Islet of Langerhans (tissue), 1 donor: Measurements from ENCODE around the gene COPS8.

Experiments
- FAIRE-seq: peaks from one replicate; lab custom pipeline; 2011; peaks lifted over from hg19 to GRCh38; lab: Jason Lieb, UNC

The COPS8 gene

GRCh38 chr2:237101118-237101979 is 15.7 kb downstream of the COPS8 start:
- FAIRE-seq, result no peak

- no peak for FAIRE-seq
Observed at GRCh38 chr2:237102428-237102827, 16.7 kb downstream of the COPS8 start.

GRCh38 chr2:237109421-237109934 is 23.8 kb downstream of the COPS8 start:
- no peak for FAIRE-seq

- FAIRE-seq, result no peak
Observed at GRCh38 chr2:237113026-237113795, 27.5 kb downstream of the COPS8 start.

GRCh38 chr2:237115870-237116269 is 30.2 kb downstream of the COPS8 start:
- no peak for FAIRE-seq

- FAIRE-seq, result no peak
Observed at GRCh38 chr2:237116431-237116830, 30.7 kb downstream of the COPS8 start.

GRCh38 chr2:237118025-237118424 is 32.3 kb downstream of the COPS8 start:
- no peak for FAIRE-seq

GRCh38 chr2:237118561-237119155 is 33.0 kb downstream of the COPS8 start:
- no peak for FAIRE-seq

- no peak for FAIRE-seq
Observed at GRCh38 chr2:237120916-237121315, 35.2 kb downstream of the COPS8 start.

- no peak for FAIRE-seq
Observed at GRCh38 chr2:237121321-237121720, 35.6 kb downstream of the COPS8 start.

- FAIRE-seq, result no peak
Observed at GRCh38 chr2:237122214-237122666, 36.6 kb downstream of the COPS8 start.

- FAIRE-seq, result no peak
Observed at GRCh38 chr2:237124820-237125219, 39.1 kb downstream of the COPS8 start.

GRCh38 chr2:237125967-237126366 is 40.3 kb downstream of the COPS8 start:
- FAIRE-seq, result no peak

- no peak for FAIRE-seq
Observed at GRCh38 chr2:237126519-237127174, 41.0 kb downstream of the COPS8 start.

- FAIRE-seq, result no peak
Observed at GRCh38 chr2:237128026-237128703, 42.5 kb downstream of the COPS8 start.

- no peak for FAIRE-seq
Observed at GRCh38 chr2:237128845-237129592, 43.3 kb downstream of the COPS8 start.

- no peak for FAIRE-seq
Observed at GRCh38 chr2:237129625-237130263, 44.1 kb downstream of the COPS8 start.

GRCh38 chr2:237130562-237131421 is 45.1 kb downstream of the COPS8 start:
- FAIRE-seq, result no peak
